MV-4-11 (cell line): ENCODE measurements around the gene C11orf87.

Experiments used
- DNase-seq: peaks from one replicate; lab custom pipeline; 2025; lab: John Stamatoyannopoulos, UW

C11orf87 gene

GRCh38 chr11:109443052-109443451 lies 21.1 kb downstream of the C11orf87 start:
- DNase-seq = no peak

- DNase-seq = no peak
Observed at GRCh38 chr11:109454857-109455256, 32.9 kb downstream of the C11orf87 start.
